Keratinocyte (primary cell): ENCODE data around the gene TSHZ2. TPM values are rescaled to one million over a fixed set of nuclear protein-coding genes. Genes with fewer than 3 reads are reported as not detected.

Experiments
- DNase-seq: peaks from one replicate; pipeline ENCODE4 v3.0.0-alpha.2; 2011; ENCODE audit warnings: low read depth, missing footprints, low spot score
- FAIRE-seq: peaks from 2 replicates; lab custom pipeline; 2011; peaks lifted over from hg19 to GRCh38; lab: Jason Lieb, UNC
- H2AFZ ChIP-seq: 2 replicates; pipeline ENCODE4 v1.6.0; 2012; ENCODE audit warnings: low read length, control low read depth, inconsistent platforms; ENCODE audit not compliant: control insufficient read depth
- H3K27ac ChIP-seq: 2 replicates; pipeline ENCODE4 v1.5.1; 2011; ENCODE audit warnings: low read length; ENCODE audit not compliant: control insufficient read depth, insufficient read depth
- H3K27me3 ChIP-seq: 3 replicates; pipeline ENCODE4 v1.6.0; 2011; ENCODE audit warnings: low read length; ENCODE audit not compliant: control insufficient read depth, insufficient read depth; ENCODE audit errors: extremely low read depth
- H3K36me3 ChIP-seq, 2 experiments: 2 replicates in 1 of 2; 3 replicates in 1 of 2; pipeline ENCODE4 v1.5.1; 2011; ENCODE audit warnings: low read length in 2 of 2, mild to moderate bottlenecking in 1 of 2; ENCODE audit not compliant: control insufficient read depth in 2 of 2, insufficient read depth in 2 of 2; ENCODE audit errors: extremely low read depth in 1 of 2
- H3K4me1 ChIP-seq: 3 replicates; pipeline ENCODE4 v1.5.1; 2011; ENCODE audit warnings: low read length; ENCODE audit not compliant: control insufficient read depth, insufficient read depth; ENCODE audit errors: extremely low read depth
- H3K4me2 ChIP-seq: 3 replicates; pipeline ENCODE4 v1.6.0; 2011; ENCODE audit warnings: low read depth, low read length; ENCODE audit not compliant: control insufficient read depth, insufficient read depth; ENCODE audit errors: extremely low read depth
- H3K4me3 ChIP-seq, 3 experiments: fragments of 200-600 bp in 1 of 3; sonication (generic) in 1 of 3; 2 replicates in 2 of 3; 3 replicates in 1 of 3; pipeline ENCODE4 v1.5.1; 2011 to 2016; ENCODE audit warnings: low read length in 3 of 3, mild to moderate bottlenecking in 3 of 3, control low read depth in 2 of 3, inconsistent platforms in 1 of 3, low read depth in 1 of 3, mixed read lengths in 1 of 3, mixed run types in 1 of 3, moderate library complexity in 1 of 3; ENCODE audit not compliant: control insufficient read depth in 2 of 3, insufficient read depth in 2 of 3; ENCODE audit errors: extremely low read depth in 1 of 3
- H3K79me2 ChIP-seq: 2 replicates; pipeline ENCODE4 v1.6.0; 2012; ENCODE audit warnings: low read length; ENCODE audit not compliant: control insufficient read depth, insufficient read depth
- H3K9ac ChIP-seq: 3 replicates; pipeline ENCODE4 v1.6.0; 2011; ENCODE audit warnings: low read length; ENCODE audit not compliant: control insufficient read depth, insufficient read depth; ENCODE audit errors: extremely low read depth
- H3K9me1 ChIP-seq: 3 replicates; pipeline ENCODE4 v1.6.0; 2011; ENCODE audit warnings: low read length; ENCODE audit not compliant: control insufficient read depth, insufficient read depth; ENCODE audit errors: extremely low read depth
- H3K9me3 ChIP-seq: 2 replicates; pipeline ENCODE4 v1.5.1; 2012; ENCODE audit warnings: low read depth, low read length; ENCODE audit not compliant: control insufficient read depth
- H4K20me1 ChIP-seq: 3 replicates; pipeline ENCODE4 v1.6.0; 2011; ENCODE audit warnings: low read length; ENCODE audit not compliant: control insufficient read depth, insufficient read depth; ENCODE audit errors: extremely low read depth
- EZH2 ChIP-seq: IDR thresholded peaks from one replicate; pipeline ENCODE4 v1.6.1; 2012; ENCODE audit warnings: inconsistent platforms, mild to moderate bottlenecking, low read length, moderate library complexity
- dilution Hi-C: fragments of 300-500 bp; cut with MboI; formaldehyde crosslinking; loops from one replicate; pipeline ENCODE4 v1.7.0; 2020; ENCODE audit warnings: low sequenced_read_pairs; ENCODE audit not compliant: extremely low pct_ligation_motif_present
- polyA plus RNA-seq, 5 experiments: library from polyadenylated mRNA; depleted of rRNA in 3 of 5; stranded (reverse) in 3 of 5; stranded (forward) in 1 of 5; unstranded in 1 of 5; fragments of >200 nt; gene quantifications; 1 replicate in 1 of 5; 2 replicates in 3 of 5; 3 replicates in 1 of 5; pipeline versions ENCODE4 v1.2.1 to v1.2.3, GENCODE V29; 2011 to 2012; ENCODE audit warnings: missing spikeins in 2 of 5, low read depth in 1 of 5, low replicate concordance in 1 of 5
- TF ChIP-seq, protein P1 (sequence below), 3 experiments: IDR thresholded peaks in 1 of 3; conservative IDR thresholded peaks in 1 of 3; optimal IDR thresholded peaks in 1 of 3; 2 replicates in 2 of 3; 3 replicates in 1 of 3; pipeline versions ENCODE3 to v1.5.1; 2011; ENCODE audit warnings: low read length in 3 of 3, mild to moderate bottlenecking in 3 of 3, moderate library complexity in 2 of 3, control low read depth in 1 of 3, inconsistent platforms in 1 of 3; ENCODE audit not compliant: insufficient read depth in 2 of 3; ENCODE audit errors: extremely low read depth in 1 of 3

TSHZ2 gene
- polyA plus RNA-seq, 1 donor (not counting 4 experiments of a cell fraction or from before 2014, with no cell fraction given): 1.1 TPM

DNA sequence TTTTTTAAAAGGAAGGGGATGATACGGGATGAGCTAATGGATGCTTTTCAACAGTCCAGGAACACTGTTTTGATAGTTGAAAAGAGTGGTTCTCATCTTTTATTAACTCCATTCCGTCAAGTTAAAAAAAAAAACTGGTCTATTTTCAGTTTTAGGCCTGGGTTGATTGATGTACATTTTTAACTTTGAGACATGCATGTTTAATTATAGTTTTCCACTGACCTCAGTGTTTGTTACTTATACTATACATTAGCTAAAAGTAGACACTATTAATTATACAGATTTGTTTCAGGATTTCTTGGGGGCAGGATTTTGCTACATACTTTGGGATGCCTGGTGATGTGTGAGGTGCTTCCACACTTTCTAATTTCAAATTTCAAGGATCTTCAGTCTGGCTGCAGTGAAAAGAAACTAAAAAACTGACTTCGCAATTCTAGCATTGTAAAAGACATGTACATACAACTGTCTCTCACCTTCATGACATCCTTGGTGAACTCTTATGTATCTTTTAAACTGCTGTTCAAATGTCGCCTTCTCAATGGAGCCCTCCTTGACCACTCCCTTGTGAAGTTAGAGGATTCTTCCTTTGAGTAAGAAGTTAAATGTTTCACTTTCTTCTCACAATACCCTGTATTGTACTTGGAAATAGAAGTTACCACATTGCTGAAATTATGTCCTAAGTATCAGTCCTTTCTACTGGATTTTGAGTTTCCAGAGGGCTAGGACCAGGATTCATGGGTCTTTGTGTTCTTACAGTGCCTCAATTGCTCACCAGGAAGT is 101.7 kb downstream of the TSHZ2 start:
- no peak overlapping the region for H2AFZ ChIP-seq
- TF ChIP-seq EZH2: no peak
- TF ChIP-seq, protein P1, sequence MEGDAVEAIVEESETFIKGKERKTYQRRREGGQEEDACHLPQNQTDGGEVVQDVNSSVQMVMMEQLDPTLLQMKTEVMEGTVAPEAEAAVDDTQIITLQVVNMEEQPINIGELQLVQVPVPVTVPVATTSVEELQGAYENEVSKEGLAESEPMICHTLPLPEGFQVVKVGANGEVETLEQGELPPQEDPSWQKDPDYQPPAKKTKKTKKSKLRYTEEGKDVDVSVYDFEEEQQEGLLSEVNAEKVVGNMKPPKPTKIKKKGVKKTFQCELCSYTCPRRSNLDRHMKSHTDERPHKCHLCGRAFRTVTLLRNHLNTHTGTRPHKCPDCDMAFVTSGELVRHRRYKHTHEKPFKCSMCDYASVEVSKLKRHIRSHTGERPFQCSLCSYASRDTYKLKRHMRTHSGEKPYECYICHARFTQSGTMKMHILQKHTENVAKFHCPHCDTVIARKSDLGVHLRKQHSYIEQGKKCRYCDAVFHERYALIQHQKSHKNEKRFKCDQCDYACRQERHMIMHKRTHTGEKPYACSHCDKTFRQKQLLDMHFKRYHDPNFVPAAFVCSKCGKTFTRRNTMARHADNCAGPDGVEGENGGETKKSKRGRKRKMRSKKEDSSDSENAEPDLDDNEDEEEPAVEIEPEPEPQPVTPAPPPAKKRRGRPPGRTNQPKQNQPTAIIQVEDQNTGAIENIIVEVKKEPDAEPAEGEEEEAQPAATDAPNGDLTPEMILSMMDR (optimal IDR thresholded peaks at IDR 0.05 in 1 of 3, IDR thresholded peaks at IDR 0.05 in 1 of 3, conservative IDR thresholded peaks at IDR 0.05 in 1 of 3; ENCODE audit: extremely low read depth in 1 of 3, insufficient read depth in 2 of 3, low read length in 3 of 3): no peak
- H3K4me1 ChIP-seq: peaks cover 11% of the 10 kb centered on the region
- H3K9ac ChIP-seq: no peak overlapping the region
- dilution Hi-C loops: no loop called here
- H3K36me3 ChIP-seq: no peaks in the 10 kb centered on the region
- H3K9me1 ChIP-seq: no peaks in the 10 kb centered on the region
- FAIRE-seq: no peak
- no peaks in the 10 kb centered on the region for H3K79me2 ChIP-seq
- DNase-seq: no peak
- H3K27ac ChIP-seq: no peak overlapping the region
- no peak overlapping the region for H3K4me3 ChIP-seq
- H3K27me3 ChIP-seq: no peaks in the 10 kb centered on the region
- H4K20me1 ChIP-seq: no peaks in the 10 kb centered on the region
- H3K9me3 ChIP-seq: no peaks in the 10 kb centered on the region
- H3K4me2 ChIP-seq: no peak overlapping the region

DNA sequence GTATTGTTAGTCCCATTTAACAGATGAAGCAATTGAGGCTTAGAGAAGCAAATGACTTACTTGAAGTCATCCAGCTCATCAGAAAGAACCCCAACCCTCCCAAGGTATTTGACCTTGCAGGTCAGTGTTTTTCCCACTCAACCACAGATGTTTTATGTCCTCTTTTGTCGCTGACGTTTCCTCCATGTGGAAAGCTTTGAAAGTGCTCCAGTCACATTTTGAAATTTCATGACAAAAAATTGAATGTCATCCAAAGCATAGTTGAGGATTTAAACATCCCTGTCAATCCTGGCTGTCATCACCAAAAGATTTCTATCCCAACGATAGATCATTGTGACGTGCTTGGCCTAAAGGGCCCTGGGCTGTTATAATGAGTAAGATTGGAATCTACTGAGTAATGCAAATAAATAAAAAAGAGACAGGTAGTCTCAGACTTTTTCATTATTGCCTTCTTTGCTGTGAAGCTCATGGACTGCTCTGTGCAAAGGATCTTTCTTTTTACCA is 102.7 kb downstream of the TSHZ2 start:
- Histone ChIP-seq H3K79me2 (no peaks in the 10 kb centered on the region), H3K9me3 (no peaks in the 10 kb centered on the region), H3K27me3 (no peaks in the 10 kb centered on the region), H3K4me3 (no peak overlapping the region), H2AFZ (no peak overlapping the region), H3K27ac (no peak overlapping the region), H3K36me3 (no peaks in the 10 kb centered on the region), H4K20me1 (no peaks in the 10 kb centered on the region), H3K4me2 (no peak overlapping the region), H3K9me1 (no peaks in the 10 kb centered on the region), H3K9ac (no peak overlapping the region), H3K4me1 (peaks cover 11% of the 10 kb centered on the region)
- TF ChIP-seq EZH2: no peak
- TF ChIP-seq, protein P1 (optimal IDR thresholded peaks at IDR 0.05 in 1 of 3, IDR thresholded peaks at IDR 0.05 in 1 of 3, conservative IDR thresholded peaks at IDR 0.05 in 1 of 3; ENCODE audit: extremely low read depth in 1 of 3, insufficient read depth in 2 of 3, low read length in 3 of 3): no peak
- dilution Hi-C loops: no loop called here
- FAIRE-seq: no peak
- DNase-seq: no peak
